ENCODE data around the gene CFAP97D1.

CFAP97D1 gene

DNA sequence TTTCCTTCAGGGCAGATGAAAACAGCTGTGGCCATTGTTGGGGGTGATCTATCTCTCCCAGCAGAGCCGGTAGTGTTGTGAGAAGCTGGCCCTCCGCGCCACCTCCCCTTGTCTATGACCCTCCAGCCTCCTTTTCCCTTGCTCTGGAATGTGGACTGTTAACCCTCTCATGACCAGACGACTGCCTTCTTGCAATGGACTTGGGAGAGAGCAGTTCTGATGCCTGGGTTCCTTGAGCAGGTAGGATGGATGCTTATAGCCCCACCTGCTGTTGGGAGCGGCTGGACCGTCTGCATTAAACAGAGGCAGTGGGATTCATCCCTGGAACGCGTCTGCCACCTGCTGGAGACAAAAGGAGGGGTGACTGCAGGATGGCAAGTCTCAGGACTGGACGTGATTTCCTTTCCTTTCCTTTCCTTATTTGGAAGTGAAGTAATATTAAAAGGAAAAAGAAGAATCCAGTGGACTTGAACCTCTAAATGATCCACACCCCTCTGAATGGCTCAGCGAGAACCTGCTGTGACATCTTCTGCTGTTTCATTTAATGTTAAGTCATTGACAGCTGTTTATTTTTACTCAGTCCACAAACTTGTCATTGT is 19.9 kb upstream of the CFAP97D1 start:
- ChIA-PET POLR2A (ENCODE audit: low non-redundant PET) (interaction anchor here (0.6 kb wide), 1 partner anchor 42 kb away, joined by 6 read pairs; no protein-coding TSS in a partner anchor), CTCF (interaction anchor here (0.6 to 7.6 kb wide), 20 partner anchors 10 to 275 kb away, joined by 3 to 181 read pairs (median 3); partner anchors contain the start of genes CD300LG and CFAP97D1)
- H3K27ac ChIP-seq, result peak overlapping the region; percentile 43
- TF ChIP-seq, protein P1, sequence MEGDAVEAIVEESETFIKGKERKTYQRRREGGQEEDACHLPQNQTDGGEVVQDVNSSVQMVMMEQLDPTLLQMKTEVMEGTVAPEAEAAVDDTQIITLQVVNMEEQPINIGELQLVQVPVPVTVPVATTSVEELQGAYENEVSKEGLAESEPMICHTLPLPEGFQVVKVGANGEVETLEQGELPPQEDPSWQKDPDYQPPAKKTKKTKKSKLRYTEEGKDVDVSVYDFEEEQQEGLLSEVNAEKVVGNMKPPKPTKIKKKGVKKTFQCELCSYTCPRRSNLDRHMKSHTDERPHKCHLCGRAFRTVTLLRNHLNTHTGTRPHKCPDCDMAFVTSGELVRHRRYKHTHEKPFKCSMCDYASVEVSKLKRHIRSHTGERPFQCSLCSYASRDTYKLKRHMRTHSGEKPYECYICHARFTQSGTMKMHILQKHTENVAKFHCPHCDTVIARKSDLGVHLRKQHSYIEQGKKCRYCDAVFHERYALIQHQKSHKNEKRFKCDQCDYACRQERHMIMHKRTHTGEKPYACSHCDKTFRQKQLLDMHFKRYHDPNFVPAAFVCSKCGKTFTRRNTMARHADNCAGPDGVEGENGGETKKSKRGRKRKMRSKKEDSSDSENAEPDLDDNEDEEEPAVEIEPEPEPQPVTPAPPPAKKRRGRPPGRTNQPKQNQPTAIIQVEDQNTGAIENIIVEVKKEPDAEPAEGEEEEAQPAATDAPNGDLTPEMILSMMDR (conservative IDR thresholded peaks at IDR 0.05; ENCODE audit: low read depth), result peak; percentile 98
- DNase-seq (ENCODE audit: low spot score), result peak; percentile 96

DNA sequence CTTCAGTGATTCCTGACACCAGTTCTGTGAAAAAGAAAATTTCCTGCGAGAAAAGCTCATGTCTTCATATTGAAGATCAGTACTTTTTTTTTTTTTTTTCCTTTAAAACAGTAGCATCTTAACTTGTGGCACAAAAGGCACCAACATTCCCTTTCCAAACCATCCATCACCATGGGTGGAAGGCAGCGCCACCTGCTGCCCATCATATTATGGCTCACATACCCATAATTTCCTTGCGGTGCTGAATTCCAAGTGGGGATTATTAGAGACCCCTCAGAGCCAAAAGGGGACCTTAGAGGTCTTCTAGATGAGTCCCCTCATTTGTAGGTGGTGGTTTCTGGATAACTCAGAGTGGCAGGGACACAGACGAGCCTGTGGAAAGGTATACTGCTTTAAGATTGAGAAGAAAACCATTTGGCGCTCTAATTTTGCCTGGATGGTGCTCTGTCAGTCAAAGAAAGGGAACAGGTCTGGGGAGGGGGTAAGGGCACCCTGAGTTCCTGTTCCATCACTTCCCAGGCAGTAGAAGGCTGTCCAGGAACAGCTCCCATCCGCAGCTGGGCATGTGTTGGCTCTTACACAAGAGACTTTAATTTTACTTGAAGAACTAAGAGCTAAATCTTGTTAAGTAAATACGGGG is 13.7 kb upstream of the CFAP97D1 start:
- peak; percentile 56 for DNase-seq (ENCODE audit: low spot score)
- ChIA-PET POLR2A (ENCODE audit: low non-redundant PET) (no interaction called here), CTCF (interaction anchor here (0.6 to 2.1 kb wide), 12 partner anchors 10 to 249 kb away, joined by 3 to 15 read pairs (median 5); no protein-coding TSS in a partner anchor)

DNA sequence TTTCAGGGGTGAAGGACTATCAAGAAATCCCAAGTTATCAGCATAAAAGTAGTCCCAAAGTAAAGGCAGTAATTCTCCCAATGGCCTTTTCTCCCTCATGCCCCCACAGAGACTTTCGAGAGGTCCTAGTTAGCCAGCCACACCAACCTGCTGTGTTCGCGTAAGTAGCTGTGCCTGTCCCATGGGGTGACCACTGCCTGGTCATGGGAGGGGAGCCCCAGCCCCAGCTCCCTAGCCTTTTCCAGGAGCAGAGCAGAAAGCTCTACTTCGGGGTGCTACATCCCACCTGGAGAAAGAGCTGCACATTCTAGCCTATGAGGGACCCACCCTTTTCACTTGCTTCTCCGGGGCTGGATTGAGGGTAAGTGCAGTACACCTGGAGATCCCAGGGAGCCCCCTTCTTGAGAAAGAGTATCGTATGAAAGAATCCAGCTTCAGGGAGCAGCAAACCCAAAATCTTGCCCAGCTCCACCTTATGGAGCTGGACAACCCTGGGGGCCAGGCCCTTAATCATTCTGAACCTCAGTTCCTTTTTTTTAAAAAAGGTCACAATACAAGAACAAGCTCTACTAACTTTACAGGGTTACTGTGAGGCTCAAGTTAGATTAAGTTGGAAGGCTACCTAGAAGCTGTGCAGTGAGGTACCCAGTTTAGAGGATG is 13.1 kb upstream of the CFAP97D1 start:
- TF ChIP-seq, protein P1 (conservative IDR thresholded peaks at IDR 0.05; ENCODE audit: low read depth), result no peak
- no peak for DNase-seq (ENCODE audit: low spot score)
- ChIA-PET POLR2A (ENCODE audit: low non-redundant PET) (no interaction called here), CTCF (interaction anchor here (1.4 to 2.1 kb wide), 3 partner anchors 67 to 93 kb away, joined by 7 to 11 read pairs (median 7); no protein-coding TSS in a partner anchor)
- no peak overlapping the region for H3K27ac ChIP-seq

More for the DNA sequence above, 13.7 kb upstream of the CFAP97D1 start:
- TF ChIP-seq, protein P1 (conservative IDR thresholded peaks at IDR 0.05; ENCODE audit: low read depth), result peak; percentile 91
- no peak overlapping the region for H3K27ac ChIP-seq

DNA sequence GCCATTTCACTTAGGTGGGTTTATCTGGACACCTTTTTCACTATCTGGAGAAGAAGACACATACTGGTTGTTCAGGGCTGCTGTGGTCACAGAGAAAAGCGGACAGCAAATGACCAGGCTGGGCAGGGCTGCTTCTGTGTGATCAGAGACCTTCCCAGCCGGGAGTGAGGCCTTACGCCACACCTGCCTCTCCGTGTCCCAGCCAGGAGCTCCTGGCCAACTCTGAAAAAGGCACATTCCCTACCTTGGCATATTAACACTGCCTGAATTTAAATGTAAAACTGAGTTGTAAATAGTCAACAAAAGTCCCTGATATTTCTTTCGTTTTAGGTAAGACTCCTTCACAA is 12.5 kb upstream of the CFAP97D1 start:
- CTCF ChIA-PET, result interaction anchor here (0.5 to 2.1 kb wide), 5 partner anchors 10 to 177 kb away, joined by 3 to 11 read pairs (median 7); no protein-coding TSS in a partner anchor
- POLR2A ChIA-PET (ENCODE audit: low non-redundant PET), result no interaction called here
- TF ChIP-seq, protein P1 (conservative IDR thresholded peaks at IDR 0.05; ENCODE audit: low read depth), result no peak
- no peak overlapping the region for H3K27ac ChIP-seq
- no peak for DNase-seq (ENCODE audit: low spot score)

DNA sequence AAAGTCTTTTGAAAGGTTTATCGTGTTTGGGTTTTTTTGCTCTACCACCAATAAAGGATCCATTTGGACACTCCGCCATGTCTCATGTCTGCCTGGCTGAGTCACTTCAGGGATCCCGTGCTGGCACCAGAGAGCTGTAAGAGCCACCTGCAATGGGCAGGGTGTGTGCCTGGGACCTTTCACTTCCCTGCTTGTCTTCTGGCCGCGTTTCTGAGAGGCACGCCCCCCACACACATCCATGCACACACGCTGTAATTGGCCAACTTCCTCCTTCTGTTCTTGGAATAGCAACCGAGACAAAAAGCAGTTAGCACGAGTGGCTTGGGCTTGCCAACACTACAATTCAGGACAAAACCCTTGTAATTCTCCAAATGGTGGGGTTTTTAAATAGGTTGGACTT is 11.9 kb upstream of the CFAP97D1 start:
- no peak overlapping the region for H3K27ac ChIP-seq
- DNase-seq (ENCODE audit: low spot score), result no peak
- POLR2A ChIA-PET (ENCODE audit: low non-redundant PET), result no interaction called here
- CTCF ChIA-PET, result interaction anchor here (0.5 to 0.7 kb wide), 4 partner anchors 9 to 284 kb away, joined by 3 to 6 read pairs (median 3); partner anchors contain the start of gene DHX8
- TF ChIP-seq, protein P1 (conservative IDR thresholded peaks at IDR 0.05; ENCODE audit: low read depth), result no peak

DNA sequence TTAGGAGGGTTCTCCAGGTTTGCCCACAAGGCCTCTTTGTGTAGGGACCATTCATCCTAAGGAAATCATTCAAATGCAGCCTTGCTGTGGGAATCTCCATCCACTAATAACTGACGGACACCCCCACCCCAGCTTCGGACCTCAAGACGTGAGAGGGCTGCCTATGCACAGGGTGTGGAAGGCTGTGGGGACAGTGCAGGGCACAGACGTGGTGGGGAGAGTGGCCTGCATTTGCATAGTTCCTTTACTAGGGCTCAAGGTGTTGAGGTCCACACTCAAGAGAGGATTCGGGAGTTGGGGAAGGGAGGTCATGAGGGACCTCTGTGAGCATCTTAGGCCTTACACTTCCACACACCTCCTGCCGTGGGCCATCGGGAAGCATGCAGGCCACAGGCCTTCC is 11.3 kb upstream of the CFAP97D1 start:
- no peak overlapping the region for H3K27ac ChIP-seq
- TF ChIP-seq, protein P1 (conservative IDR thresholded peaks at IDR 0.05; ENCODE audit: low read depth), result no peak
- no peak for DNase-seq (ENCODE audit: low spot score)
- ChIA-PET CTCF (interaction anchor here (0.6 to 0.8 kb wide), 3 partner anchors 75 to 285 kb away, joined by 3 to 4 read pairs (median 3); partner anchors contain the start of gene DHX8), POLR2A (ENCODE audit: low non-redundant PET) (no interaction called here)
